ENCODE data around the gene DCST1. TPM values are rescaled to one million over a fixed set of nuclear protein-coding genes. Genes with fewer than 3 reads are reported as not detected.

DCST1 gene
- total and polyA plus RNA-seq, 2 of the 8 experiments (the other 6 are each of a cell fraction or from before 2014, with no cell fraction given), result not detected

DNA sequence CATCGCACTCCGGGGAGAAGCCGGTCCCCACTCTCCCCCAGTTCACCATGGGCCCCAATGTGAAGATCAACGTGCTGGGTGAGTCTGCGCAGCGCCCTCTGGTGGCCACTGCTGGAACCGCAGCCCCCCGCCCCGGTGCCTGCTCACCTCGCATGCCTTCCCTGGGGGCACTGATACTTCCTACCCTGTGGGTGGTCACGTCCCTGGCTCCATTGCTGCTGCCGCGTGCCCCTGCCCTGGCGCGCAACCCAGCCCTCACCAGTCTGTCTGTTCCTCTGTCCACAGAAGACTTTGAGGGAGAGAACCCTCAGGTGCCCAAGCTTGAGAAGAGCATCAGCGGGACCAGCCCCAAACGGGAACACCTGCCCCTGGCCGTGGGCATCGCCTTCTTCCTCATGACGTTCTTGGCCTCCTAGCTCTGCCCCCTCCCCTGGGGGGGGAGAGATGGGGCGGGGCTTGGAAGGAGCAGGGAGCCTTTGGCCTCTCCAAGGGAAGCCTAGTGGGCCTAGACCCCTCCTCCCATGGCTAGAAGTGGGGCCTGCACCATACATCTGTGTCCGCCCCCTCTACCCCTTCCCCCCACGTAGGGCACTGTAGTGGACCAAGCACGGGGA, 52.6 kb downstream of the DCST1 start:
- Histone ChIP-seq H2BK20ac (ENCODE audit: low read length) (no peak overlapping the region), H3K79me1 (ENCODE audit: low read depth, low read length) (no peaks in the 10 kb centered on the region), H3K79me2 (ENCODE audit: control insufficient read depth in 1 of 2, insufficient read depth in 2 of 2, low read length in 2 of 2) (no peaks in the 10 kb centered on the region), H3K27ac (ENCODE audit: low read depth, low read length) (no peak overlapping the region), H2BK120ac (replicated peaks; ENCODE audit: low read depth, low read length) (no peak overlapping the region), H2AFZ (ENCODE audit: low read length) (no peak overlapping the region), H3K18ac (ENCODE audit: extremely low read depth, low read length) (peak overlapping the region; percentile 68; the same call in 1 of the 2 replicates), H2AK5ac (ENCODE audit: low read depth, low read length) (no peak overlapping the region), H3K9me3 (ENCODE audit: insufficient read depth in 2 of 2, low read depth in 1 of 2, low read length in 1 of 2) (no peaks in the 10 kb centered on the region), H3K4me2 (ENCODE audit: insufficient read depth in 1 of 2, low read depth in 2 of 2, low read length in 2 of 2) (peak overlapping the region; percentile 95 to 96), H3K4me3 (ENCODE audit: extremely low read depth in 1 of 4, insufficient read depth in 2 of 4, low read depth in 3 of 4, low read length in 4 of 4) (peak overlapping the region in 3 of 4 experiments; percentile 74 to 81 (median 80); a peak in 4 of 8 replicates), H2BK15ac (ENCODE audit: low read length) (no peak overlapping the region; the same call in 1 of the 2 replicates), H4K91ac (replicated peaks; ENCODE audit: insufficient read length, low read length) (no peak overlapping the region), H3K23me2 (ENCODE audit: low read depth, low read length) (peaks cover 5% of the 10 kb centered on the region; the same call in 1 of the 2 replicates), H4K20me1 (replicated peaks in 1 of 2; ENCODE audit: control insufficient read depth in 1 of 2, insufficient read depth in 2 of 2, low read length in 2 of 2) (peaks cover 0 to 11% of the 10 kb centered on the region in 2 experiments), H3K36me3 (ENCODE audit: control insufficient read depth in 2 of 4, insufficient read depth in 4 of 4, low read length in 3 of 4) (no peaks in the 10 kb centered on the region), H3K14ac (ENCODE audit: insufficient read length) (no peak overlapping the region), H3K4ac (replicated peaks; ENCODE audit: insufficient read length, low read depth, low read length) (no peak overlapping the region), H3K4me1 (replicated peaks in 1 of 4; ENCODE audit: control insufficient read depth in 3 of 4, insufficient read depth in 4 of 4, low read length in 3 of 4) (peaks cover 0 to 45% (median 24%) of the 10 kb centered on the region in 4 experiments; a peak in 6 of 7 replicates), H3K27me3 (replicated peaks in 1 of 4; ENCODE audit: control insufficient read depth in 3 of 4, extremely low read depth in 1 of 4, insufficient read depth in 3 of 4, low read length in 3 of 4) (peaks cover 28 to 34% (median 31%) of the 10 kb centered on the region in 4 experiments), H4K8ac (ENCODE audit: extremely low read depth, insufficient read depth, low read length) (0 out of 2 replicates have a peak overlapping the region, but pooled peaks have one; percentile 75), H2BK12ac (ENCODE audit: low read depth, low read length) (peak overlapping the region; percentile 55; the same call in 1 of the 2 replicates), H4K5ac (ENCODE audit: insufficient read length, low read depth, low read length) (no peak overlapping the region), H3K56ac (replicated peaks; ENCODE audit: insufficient read length, low read depth, low read length) (no peak overlapping the region), H3K9ac (replicated peaks in 1 of 4; ENCODE audit: extremely low read depth in 1 of 4, low read depth in 3 of 4, low read length in 3 of 4) (no peak overlapping the region), H2BK5ac (ENCODE audit: low read depth, low read length) (no peak overlapping the region; the same call in 1 of the 2 replicates), H3K23ac (ENCODE audit: insufficient read length) (no peak overlapping the region)
- DNase-seq (ENCODE audit: low read depth in 1 of 2, low spot score in 2 of 2) (peak in 1 of 2 experiments; percentile 98), FAIRE-seq (no peak)
- CTCF ChIA-PET (ENCODE audit: partially characterized antibody), result interaction anchor here (0.7 to 5.5 kb wide), 28 partner anchors 10 to 344 kb away, joined by 3 to 169 read pairs (median 6); partner anchors contain the start of genes ADAM15, EFNA1, EFNA4 and KRTCAP2
- POLR2A ChIA-PET (ENCODE audit: partially characterized antibody), result interaction anchor here (0.8 to 2.3 kb wide), 6 partner anchors 15 to 119 kb away, joined by 3 to 13 read pairs (median 6); partner anchors contain the start of genes EFNA4, KRTCAP2 and SLC50A1
- 25% methylated on average over 17 of the region's 24 CpGs; no CpG with 5 or more reads in 1 of the 2 experiments for WGBS, 2 experiments (ENCODE audit: extremely low coverage in 1 of 2, insufficient coverage in 1 of 2, insufficient read length in 1 of 2, insufficient replicate concordance in 2 of 2, low coverage in 1 of 2, low lambda C conversion rate in 2 of 2, missing lambda C conversion rate in 1 of 2)
- peak in 1 of 2 experiments; percentile 62; a peak in 1 of 4 replicates for TF ChIP-seq SIN3A (conservative IDR thresholded peaks at IDR 0.05 in 1 of 2, IDR thresholded peaks at IDR 0.05 in 1 of 2; ENCODE audit: low read depth in 1 of 2, low read length in 2 of 2)
- peak; percentile 22; the same call in 1 of the 2 replicates for TF ChIP-seq YY1 (IDR thresholded peaks at IDR 0.05; ENCODE audit: low read depth, low read length)
- no peak for TF ChIP-seq HDAC6 (IDR thresholded peaks at IDR 0.05; ENCODE audit: low read depth, low read length)
- peak in 1 of 2 experiments; percentile 31; a peak in 2 of 4 replicates for TF ChIP-seq RAD21 (IDR thresholded peaks at IDR 0.05 in 1 of 2, conservative IDR thresholded peaks at IDR 0.05 in 1 of 2; ENCODE audit: low read depth in 2 of 2, low read length in 2 of 2)
- peak; percentile 85 for TF ChIP-seq MAX (IDR thresholded peaks at IDR 0.05)
- no peak for TF ChIP-seq JUN (IDR thresholded peaks at IDR 0.05; ENCODE audit: low read depth, low read length)
- peak; percentile 41; the same call in 1 of the 2 replicates for TF ChIP-seq GABPA (IDR thresholded peaks at IDR 0.05; ENCODE audit: borderline replicate concordance, insufficient read depth, low read length)
- no peak for TF ChIP-seq KDM4A (IDR thresholded peaks at IDR 0.05; ENCODE audit: low read depth, low read length, severe bottlenecking)
